MG63 (cell line): Measurements from ENCODE around the gene CLNS1A. TPM values are rescaled to one million over a fixed set of nuclear protein-coding genes. Genes with fewer than 3 reads are reported as not detected.
"Not testable (repeated sequence)": the region's sequence is repeated elsewhere in the genome, so short reads cannot be mapped to it uniquely, and the experiment has no call there.

ENCODE experiments used
- DNase-seq: peaks from one replicate; pipeline ENCODE4 v3.0.0-alpha.2; 2020
- H3K27me3 ChIP-seq: fragments of 250-450 bp; sonication (Bioruptor Pico); 2 replicates; pipeline ENCODE4 v1.5.1; 2020; ENCODE audit warnings: mild to moderate bottlenecking, moderate library complexity
- H3K36me3 ChIP-seq: fragments of 250-450 bp; sonication (Bioruptor Pico); 2 replicates; pipeline ENCODE4 v1.5.1; 2020; ENCODE audit warnings: mild to moderate bottlenecking, moderate library complexity
- H3K4me3 ChIP-seq: fragments of 250-450 bp; sonication (Bioruptor Pico); 2 replicates; pipeline ENCODE4 v1.5.1; 2020; ENCODE audit warnings: mild to moderate bottlenecking, moderate library complexity
- H3K9me3 ChIP-seq: fragments of 250-450 bp; sonication (Bioruptor Pico); 2 replicates; pipeline ENCODE4 v1.5.1; 2020; ENCODE audit warnings: mild to moderate bottlenecking, moderate library complexity
- total RNA-seq: library from RNA; depleted of rRNA; stranded (reverse); fragments of >200 nt; shearing (Covaris generic); gene quantifications from 2 replicates; pipeline ENCODE4 v1.2.3, GENCODE V29; 2014; ENCODE audit warnings: low replicate concordance; rRNA removed

Gene CLNS1A
- total RNA-seq, 1 experiment from 2014 or later, result 365 TPM

- H3K27me3 ChIP-seq, result no peaks in the 10 kb centered on the region
- peaks cover 14% of the 10 kb centered on the region for H3K9me3 ChIP-seq
- DNase-seq, result no peak
- no peak overlapping the region for H3K4me3 ChIP-seq
- H3K36me3 ChIP-seq, result no peaks in the 10 kb centered on the region
Measured at GRCh38 chr11:77580712-77581337, 56.8 kb downstream of the CLNS1A start.

- H3K4me3 ChIP-seq, H3K9me3 ChIP-seq, H3K27me3 ChIP-seq, H3K36me3 ChIP-seq, DNase-seq: not testable (repeated sequence)
Measured at GRCh38 chr11:77575428-77575827, 62.2 kb downstream of the CLNS1A start.

- DNase-seq, H3K4me3 ChIP-seq: not testable (repeated sequence)
Measured at GRCh38 chr11:77570896-77571295, 66.7 kb downstream of the CLNS1A start.

GRCh38 chr11:77569676-77570070, 67.9 kb downstream of the CLNS1A start:
- no peak for DNase-seq
- Histone ChIP-seq H3K9me3 (no peaks in the 10 kb centered on the region), H3K36me3 (no peaks in the 10 kb centered on the region; the same call in 1 of the 2 replicates), H3K27me3 (no peaks in the 10 kb centered on the region), H3K4me3 (no peak overlapping the region)

More at GRCh38 chr11:77570896-77571295, 66.7 kb downstream of the CLNS1A start:
- not testable (repeated sequence) for H3K27me3 ChIP-seq, H3K9me3 ChIP-seq, H3K36me3 ChIP-seq

- H3K4me3 ChIP-seq, result no peak overlapping the region
- no peaks in the 10 kb centered on the region for H3K27me3 ChIP-seq
- no peak for DNase-seq
- H3K9me3 ChIP-seq, result no peaks in the 10 kb centered on the region
- no peaks in the 10 kb centered on the region; the same call in 1 of the 2 replicates for H3K36me3 ChIP-seq
Measured at GRCh38 chr11:77568916-77569675, 68.5 kb downstream of the CLNS1A start.

GRCh38 chr11:77568306-77568705, 69.3 kb downstream of the CLNS1A start:
- Histone ChIP-seq H3K4me3 (no peak overlapping the region), H3K9me3 (peaks cover 2% of the 10 kb centered on the region), H3K27me3 (no peaks in the 10 kb centered on the region), H3K36me3 (no peaks in the 10 kb centered on the region; the same call in 1 of the 2 replicates)
- DNase-seq, result no peak

Other genes with a start within 250 kb of the CLNS1A start
- 31.3 and 35.5 TPM in 2 replicates for gene PAK1, start 163.7 kb downstream of the CLNS1A start, total RNA-seq
- gene AQP11, start 47.8 kb downstream of the CLNS1A start, total RNA-seq, result not detected in 2 replicates
- gene RSF1, start 182.9 kb upstream of the CLNS1A start, total RNA-seq, result 7.3 and 37.4 TPM in 2 replicates
- 21.1 and 21.4 TPM in 2 replicates for gene AAMDC, start 183.3 kb upstream of the CLNS1A start, total RNA-seq